NCI-H2107 treated with DMSO at 0.1 percent for 48 hours (cell line): ENCODE measurements around the gene SYT5.

ENCODE experiments used
- DNase-seq: peaks from one replicate; lab custom pipeline; 2025; ENCODE audit not compliant: unreplicated experiment; lab: John Stamatoyannopoulos, UW

Gene SYT5

DNA sequence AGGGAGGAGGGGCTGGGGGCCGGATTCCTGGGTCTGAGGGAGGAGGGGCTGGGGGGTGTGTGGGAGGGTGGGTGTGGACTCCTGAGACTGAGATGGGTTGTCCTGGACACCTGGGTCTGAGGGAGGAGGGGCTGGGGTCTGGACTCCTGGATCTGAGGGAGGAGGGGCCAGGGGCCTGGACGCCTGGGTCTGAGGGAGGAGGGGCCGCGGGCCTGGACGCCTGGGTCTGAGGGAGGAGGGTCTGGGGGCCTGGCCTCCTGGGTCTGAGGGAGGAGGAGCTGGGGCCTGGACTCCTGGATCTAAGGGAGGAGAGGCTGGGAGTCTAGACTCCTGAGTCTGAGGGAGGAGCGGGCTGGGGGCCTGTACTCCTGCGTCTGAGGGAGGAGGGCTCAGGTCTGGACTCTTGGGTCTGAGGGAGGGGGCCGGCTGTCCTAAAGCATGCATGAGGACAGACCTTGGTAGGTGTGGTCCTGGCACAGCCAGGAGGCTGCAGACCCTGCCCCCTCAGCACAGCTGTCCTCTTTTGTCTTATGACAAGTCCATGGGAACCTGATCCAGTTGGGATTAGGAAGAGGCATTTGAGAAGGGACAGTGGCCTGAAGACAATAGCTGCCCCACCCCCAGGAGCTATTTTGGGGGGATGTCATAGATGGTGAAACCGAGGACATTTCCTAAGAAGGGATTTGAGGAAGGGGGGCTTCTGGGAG lies 32.4 kb downstream of the SYT5 start:
- no peak for DNase-seq

DNA sequence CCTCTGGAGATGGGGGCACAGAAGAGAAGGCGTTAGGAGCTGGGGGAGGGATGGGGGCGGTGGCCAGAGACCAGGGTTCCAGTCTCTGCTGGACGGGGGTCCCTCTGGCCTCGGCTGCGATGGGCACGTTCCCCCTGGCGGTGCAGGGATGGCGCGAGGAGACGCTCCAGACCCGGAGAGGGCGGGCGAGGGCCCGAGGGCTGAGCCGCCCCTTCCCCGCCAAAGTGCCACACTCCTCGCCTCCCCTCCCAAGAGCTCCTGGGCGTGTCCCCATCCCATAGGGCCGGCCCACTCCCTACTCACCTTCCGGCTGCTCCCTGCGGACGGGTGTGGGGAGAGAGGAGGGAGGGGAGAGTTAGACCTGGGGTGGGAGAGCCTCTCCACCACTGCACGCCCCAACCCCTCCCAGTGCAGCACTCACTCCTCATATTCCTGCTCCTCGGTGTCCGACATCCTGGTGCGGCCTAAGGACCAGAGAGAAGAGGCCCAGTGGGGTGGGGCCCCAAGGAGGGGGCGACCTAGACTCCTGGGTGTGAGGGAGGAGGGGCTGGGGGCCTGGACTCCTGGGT lies 33.3 kb downstream of the SYT5 start:
- no peak for DNase-seq

DNA sequence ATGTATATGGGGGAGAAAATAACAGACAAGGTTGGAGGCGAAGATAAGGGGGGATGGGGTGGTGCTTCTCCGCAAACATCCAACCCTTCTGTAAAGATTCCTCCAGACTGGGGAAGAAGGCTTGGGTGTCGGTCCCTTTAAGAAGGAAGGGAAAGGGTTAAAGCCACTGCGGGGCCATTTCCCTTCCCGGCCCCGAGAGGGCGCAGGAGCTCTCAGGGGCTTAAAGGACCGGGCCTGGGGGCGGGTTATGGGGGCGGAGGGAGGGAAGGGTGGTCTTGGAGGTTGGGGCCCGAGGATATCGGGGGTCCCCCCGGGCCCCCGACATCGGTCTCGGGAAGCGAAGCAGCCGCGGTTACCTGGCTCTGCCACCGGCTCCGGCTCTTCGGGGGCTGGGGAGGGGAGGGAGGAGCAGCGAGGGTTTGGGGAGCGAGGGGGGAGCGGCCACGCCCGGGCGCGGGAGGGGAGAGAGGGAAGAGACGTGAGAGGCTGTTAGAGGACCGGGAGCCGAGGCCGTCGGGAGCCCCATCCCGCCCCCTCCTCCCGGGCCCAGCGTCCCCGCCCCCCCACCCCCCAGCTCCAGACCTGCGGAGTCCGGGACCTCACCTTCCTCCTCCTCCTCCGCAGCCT lies 33.9 kb downstream of the SYT5 start:
- DNase-seq, result no peak

DNA sequence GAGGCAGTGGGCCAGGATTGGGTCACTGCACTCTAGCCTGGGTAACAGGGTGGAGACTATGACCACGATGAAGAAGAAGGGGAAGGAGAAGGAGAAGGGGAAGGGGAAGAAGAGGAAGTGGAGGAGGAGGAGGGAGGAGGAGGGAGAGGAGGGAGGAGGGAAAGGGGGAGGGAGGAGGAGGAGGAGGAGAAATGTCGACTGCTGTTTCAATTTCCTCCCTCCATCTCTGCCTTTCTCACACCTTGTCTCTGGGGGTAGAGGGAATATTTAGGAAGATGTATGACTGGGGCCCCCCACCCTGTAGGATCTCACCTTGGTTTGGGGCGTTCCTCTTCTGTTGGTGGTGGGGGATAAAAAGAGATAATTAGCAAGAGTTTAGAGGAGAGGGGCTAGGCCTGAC lies 34.9 kb downstream of the SYT5 start:
- no peak for DNase-seq

DNA sequence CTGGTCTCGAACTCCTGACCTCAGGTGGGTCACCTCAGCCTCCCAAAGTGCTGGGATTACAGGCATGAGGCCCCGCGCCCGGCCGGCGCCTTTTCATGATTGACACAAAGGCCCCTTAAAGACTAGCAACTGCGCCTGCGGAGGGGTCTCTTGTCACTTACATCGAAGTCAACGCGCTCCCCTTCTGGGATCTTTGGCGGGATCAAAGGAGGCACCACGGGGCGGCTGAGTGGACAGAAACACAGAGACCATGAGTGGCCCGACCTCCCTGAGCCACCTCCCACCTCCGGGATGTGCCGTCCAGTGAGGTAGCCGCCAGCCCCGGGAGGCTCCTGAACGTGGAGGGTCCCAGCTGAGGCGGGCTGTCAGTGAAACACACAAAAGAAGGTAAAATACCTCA lies 38.4 kb downstream of the SYT5 start:
- DNase-seq, result no peak

DNA sequence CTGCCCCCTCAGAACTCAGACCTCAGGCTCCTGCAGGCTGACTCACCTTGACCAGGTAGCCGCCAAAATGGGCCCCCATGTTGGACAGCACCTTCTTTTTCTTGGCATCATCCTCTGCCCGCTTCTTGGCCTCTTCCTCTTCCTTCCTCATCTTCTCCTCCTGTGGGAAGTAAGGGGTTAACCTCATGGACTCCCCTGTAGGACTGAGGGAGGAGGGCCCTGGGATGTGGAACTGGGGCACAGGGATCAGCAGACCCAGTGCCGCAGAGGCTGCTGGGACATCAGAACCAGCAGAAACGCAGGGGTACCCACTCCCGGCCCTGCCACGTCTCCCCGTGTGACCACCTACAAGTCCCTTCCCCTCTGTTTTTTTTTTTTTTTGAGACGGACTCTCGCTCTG lies 42.2 kb downstream of the SYT5 start:
- DNase-seq, result no peak

DNA sequence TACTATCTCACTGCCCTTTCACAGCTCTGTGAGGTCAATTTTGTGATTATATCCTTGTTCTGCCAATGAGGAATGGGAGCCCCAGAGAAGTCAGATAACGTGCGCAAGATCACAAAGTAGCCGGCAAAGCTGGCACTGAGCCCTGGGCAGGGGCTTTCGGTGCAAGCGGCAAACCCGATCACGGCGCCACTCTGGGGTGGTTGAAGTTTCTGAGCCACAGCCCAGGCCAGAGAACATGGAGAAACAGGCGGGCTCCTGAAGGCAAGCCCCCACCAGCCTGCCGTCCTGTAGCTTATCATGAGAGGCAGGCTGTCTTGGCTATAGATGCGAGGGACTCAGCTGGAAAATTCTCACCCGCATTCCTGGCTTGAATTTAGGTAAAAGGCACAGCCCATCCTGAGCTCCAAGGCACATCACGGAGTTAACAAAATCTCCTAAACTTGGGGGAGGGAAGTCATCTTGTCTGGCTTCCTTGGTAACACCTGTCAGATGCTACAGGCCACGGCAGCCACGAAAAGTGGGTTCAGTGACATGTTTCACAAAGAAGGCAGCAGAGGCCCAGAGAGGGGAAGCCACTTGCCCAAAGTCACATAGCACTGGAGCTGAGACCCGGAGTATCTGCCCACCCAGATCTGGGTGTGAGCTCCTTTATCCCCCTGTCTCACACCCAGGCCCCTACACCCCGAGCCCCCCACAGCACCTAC lies 43.5 kb downstream of the SYT5 start:
- DNase-seq, result no peak

DNA sequence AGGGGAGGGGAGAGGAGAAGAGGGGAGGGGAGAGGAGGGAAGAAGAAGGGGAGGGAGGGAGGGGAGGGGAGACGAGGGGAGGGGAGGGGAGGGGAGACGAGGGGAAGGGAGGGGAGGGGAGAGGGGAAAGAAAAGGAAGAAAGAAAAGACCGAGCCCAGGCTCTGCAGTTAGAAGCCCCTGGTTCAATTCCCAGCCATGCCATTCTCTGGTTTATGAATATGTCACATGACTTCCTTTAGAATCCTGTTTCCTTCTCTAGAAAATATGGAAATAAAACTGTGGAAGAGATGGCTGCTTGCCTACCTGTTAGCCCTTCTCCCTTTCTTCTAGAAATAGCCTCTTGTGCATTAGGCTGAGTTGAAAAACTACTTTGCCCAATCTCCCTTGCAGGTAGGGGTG lies 45.4 kb downstream of the SYT5 start:
- DNase-seq, result no peak

DNA sequence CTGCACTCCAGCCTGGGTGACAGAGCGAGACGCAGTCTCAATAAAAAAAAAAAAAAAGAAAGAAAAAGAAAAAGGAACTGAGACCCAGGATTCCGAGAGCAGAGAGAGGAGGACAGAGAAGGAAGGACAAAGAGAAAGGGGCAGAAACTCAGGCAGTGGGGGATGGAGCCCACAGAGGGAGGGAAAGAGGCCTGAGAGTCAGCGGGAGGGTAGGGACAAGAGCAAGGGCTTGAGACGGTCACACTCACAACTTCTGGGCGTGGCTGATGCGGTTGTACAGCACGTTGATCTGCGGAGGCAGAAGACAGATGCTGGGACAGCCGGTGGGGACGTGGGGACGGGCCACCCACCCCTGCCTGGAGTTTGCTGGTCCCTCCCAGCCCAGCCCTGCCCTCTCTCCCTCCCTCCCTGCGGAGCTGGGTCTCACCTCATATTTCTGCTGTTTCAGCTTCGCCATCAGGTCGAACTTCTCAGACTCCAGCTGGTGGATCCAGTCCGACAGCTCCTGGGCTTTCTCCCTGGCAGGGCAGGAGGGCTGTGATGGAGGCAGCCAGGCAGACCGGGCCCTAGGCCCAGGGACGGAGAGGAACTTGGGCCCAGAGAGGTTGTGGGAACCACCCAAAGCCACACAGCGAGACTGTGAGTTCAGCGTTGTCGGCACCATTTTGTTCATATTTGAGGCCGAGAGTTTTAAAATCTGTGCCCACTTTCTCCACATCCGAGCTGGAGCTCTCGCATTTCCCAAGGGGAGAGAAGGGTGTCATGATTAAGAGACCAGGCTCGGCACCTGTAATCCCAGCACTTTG lies 46.2 kb downstream of the SYT5 start:
- DNase-seq, result no peak

DNA sequence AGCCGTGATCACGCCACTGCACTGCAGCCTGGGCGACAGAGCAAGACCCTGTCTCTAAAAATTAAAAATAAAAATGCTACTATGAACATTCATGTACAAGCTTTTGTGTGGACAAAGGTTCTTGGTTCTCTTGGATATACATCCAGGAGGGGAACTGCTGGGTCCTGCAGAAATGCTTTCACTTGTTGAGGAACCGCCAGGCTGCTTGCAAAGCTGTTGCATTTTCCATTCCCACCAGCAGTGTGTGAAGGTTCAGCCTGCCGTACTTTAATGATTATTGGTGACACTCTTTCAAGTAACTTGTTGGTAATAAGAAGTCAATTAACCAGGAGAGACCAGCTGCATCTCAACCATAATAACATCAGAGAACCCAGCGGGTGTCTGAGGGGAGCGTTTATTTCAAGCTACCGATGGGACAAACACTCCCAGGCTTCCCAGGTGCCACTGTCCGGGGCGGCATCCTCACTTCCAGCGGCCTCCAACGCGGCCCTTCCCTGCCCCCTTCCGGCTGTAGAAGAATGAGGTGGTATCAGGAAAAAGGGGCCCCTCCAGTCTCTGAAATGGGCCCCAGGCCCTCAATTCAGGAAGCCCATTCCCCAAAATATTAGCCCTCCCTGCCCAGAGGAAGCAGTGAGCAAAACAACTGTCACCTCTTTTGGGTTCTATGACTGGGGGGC lies 47.5 kb downstream of the SYT5 start:
- no peak for DNase-seq

DNA sequence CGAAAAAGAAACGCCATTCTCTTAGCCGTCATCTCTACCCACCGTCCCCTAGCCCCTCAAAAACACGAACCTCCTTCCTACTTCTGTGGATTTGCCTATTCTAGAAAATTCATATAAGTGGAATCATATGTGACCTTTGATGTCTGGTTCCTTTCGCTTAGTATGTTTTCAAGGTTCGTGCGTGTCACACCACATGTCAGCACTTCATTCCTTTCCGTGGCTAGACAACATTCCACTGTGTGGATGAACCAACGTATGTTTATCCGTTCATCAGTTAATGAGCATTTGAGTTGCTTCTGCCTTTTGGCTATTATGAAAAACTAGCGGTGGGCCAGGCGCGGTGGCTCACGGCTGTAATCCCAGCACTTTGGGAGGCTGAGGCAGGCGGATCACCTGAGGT lies 48.7 kb downstream of the SYT5 start:
- DNase-seq, result no peak
